Endothelial cell of umbilical vein (primary cell): Measurements from ENCODE around the gene TFRC. TPM values are rescaled to one million over a fixed set of nuclear protein-coding genes. Genes with fewer than 3 reads are reported as not detected.
"Not testable (repeated sequence)": the region's sequence is repeated elsewhere in the genome, so short reads cannot be mapped to it uniquely, and the experiment has no call there.

ENCODE experiments used
- BruUV-seq: library from RNA; stranded (reverse); fragments of 400-500 nt; replicated peaks from 2 replicates; lab custom pipeline; 2021; lab: Mats Ljungman, UMichigan
- CTCF ChIA-PET: fragments of 300-600, 350-600 bp; sonication (Branson Sonifier 250); formaldehyde crosslinking; loops from one replicate; lab custom pipeline; 2021; ENCODE audit warnings: antibody characterized with exemption, inconsistent platforms; lab: Charles Lee
- POLR2A ChIA-PET: fragments of 300-600, 350-600 bp; sonication (Branson Sonifier 250); formaldehyde crosslinking; loops from one replicate; lab custom pipeline; 2021; ENCODE audit warnings: antibody characterized with exemption, inconsistent platforms; lab: Charles Lee
- DNase-seq: peaks from one replicate; pipeline ENCODE4 v3.0.0-alpha.2; 2011; ENCODE audit warnings: low read depth, low spot score
- FAIRE-seq: peaks from 2 replicates; lab custom pipeline; 2011; peaks lifted over from hg19 to GRCh38; lab: Jason Lieb, UNC
- H2AFZ ChIP-seq: 2 replicates; pipeline ENCODE4 v1.6.0; 2012; ENCODE audit warnings: low read depth, low read length, control low read depth, inconsistent platforms
- H3K27ac ChIP-seq: 2 replicates; pipeline ENCODE4 v1.5.1; 2011; ENCODE audit warnings: low read depth, mild to moderate bottlenecking, control low read depth, low read length, moderate library complexity; ENCODE audit not compliant: insufficient read depth
- H3K27me3 ChIP-seq, 2 experiments: 2 replicates each; pipeline versions ENCODE4 v1.6.0 to v1.6.1; 2011; ENCODE audit warnings: low read length in 2 of 2, mixed read lengths in 1 of 2; ENCODE audit not compliant: control insufficient read depth in 2 of 2, insufficient read depth in 2 of 2
- H3K36me3 ChIP-seq, 2 experiments: 2 replicates in 1 of 2; 3 replicates in 1 of 2; pipeline ENCODE4 v1.5.1; 2011; ENCODE audit warnings: low read length in 2 of 2, mild to moderate bottlenecking in 1 of 2, moderate library complexity in 1 of 2; ENCODE audit not compliant: control insufficient read depth in 2 of 2, insufficient read depth in 2 of 2; ENCODE audit errors: extremely low read depth in 1 of 2
- H3K4me1 ChIP-seq: 3 replicates; pipeline ENCODE4 v1.5.1; 2011; ENCODE audit warnings: mild to moderate bottlenecking, low read length; ENCODE audit not compliant: control insufficient read depth, insufficient read depth; ENCODE audit errors: extremely low read depth
- H3K4me2 ChIP-seq: 2 replicates; pipeline ENCODE4 v1.6.1; 2011; ENCODE audit warnings: low read length, control low read depth, mixed read lengths; ENCODE audit not compliant: insufficient read depth
- H3K4me3 ChIP-seq, 3 experiments: fragments of 200-600 bp in 1 of 3; sonication (generic), shearing (Covaris generic) in 1 of 3; replicated peaks in 1 of 3; 2 replicates each; pipeline ENCODE4 v1.5.1; 2011 to 2016; ENCODE audit warnings: control low read depth in 3 of 3, low read length in 3 of 3, mild to moderate bottlenecking in 2 of 3, inconsistent platforms in 1 of 3, low read depth in 1 of 3, moderate library complexity in 1 of 3; ENCODE audit not compliant: insufficient read depth in 1 of 3
- H3K79me2 ChIP-seq: 2 replicates; pipeline ENCODE4 v1.6.0; 2012; ENCODE audit warnings: low read length, inconsistent platforms; ENCODE audit not compliant: control insufficient read depth, insufficient read depth
- H3K9ac ChIP-seq: replicated peaks from 2 replicates; pipeline ENCODE3; 2011; ENCODE audit warnings: low read length, control low read depth; ENCODE audit not compliant: insufficient read depth; ENCODE audit errors: extremely low read depth
- H3K9me1 ChIP-seq: replicated peaks from 3 replicates; pipeline ENCODE4 v1.6.0; 2011; ENCODE audit warnings: mild to moderate bottlenecking, low read length; ENCODE audit not compliant: control insufficient read depth, insufficient read depth; ENCODE audit errors: extremely low read depth
- H3K9me3 ChIP-seq: replicated peaks from 2 replicates; pipeline ENCODE4 v1.5.1; 2012; ENCODE audit warnings: low read length, inconsistent platforms; ENCODE audit not compliant: control insufficient read depth, insufficient read depth
- H4K20me1 ChIP-seq: replicated peaks from 2 replicates; pipeline ENCODE3; 2011; ENCODE audit warnings: mild to moderate bottlenecking, low read length; ENCODE audit not compliant: control insufficient read depth, insufficient read depth; ENCODE audit errors: extremely low read depth
- CTCF ChIP-seq, 2 donors: IDR thresholded peaks; 1 replicate in 1 of 2; 2 replicates in 1 of 2; pipeline ENCODE4 v1.5.1; 2011; ENCODE audit warnings: low read length in 2 of 2, mild to moderate bottlenecking in 2 of 2, moderate library complexity in 2 of 2, control low read depth in 1 of 2, inconsistent platforms in 1 of 2, low read depth in 1 of 2; ENCODE audit not compliant: insufficient read depth in 1 of 2; ENCODE audit errors: extremely low read depth in 1 of 2
- EZH2 ChIP-seq: IDR thresholded peaks from 2 replicates; pipeline ENCODE4 v1.6.1; 2012; ENCODE audit warnings: borderline replicate concordance, low read depth, mild to moderate bottlenecking, moderate library complexity, low read length, inconsistent platforms; ENCODE audit not compliant: severe bottlenecking
- FOS ChIP-seq: IDR thresholded peaks from 2 replicates; pipeline ENCODE4 v1.6.1; 2011; ENCODE audit warnings: mild to moderate bottlenecking, low read length, moderate library complexity, borderline replicate concordance; ENCODE audit not compliant: insufficient read depth
- GATA2 ChIP-seq: IDR thresholded peaks from 2 replicates; pipeline ENCODE4 v1.7.0; 2011; ENCODE audit warnings: low read depth, mild to moderate bottlenecking, moderate library complexity, mixed read lengths, low read length; ENCODE audit not compliant: insufficient read length, insufficient read depth
- JUN ChIP-seq: IDR thresholded peaks from 2 replicates; pipeline ENCODE4 v1.6.1; 2011; ENCODE audit warnings: borderline replicate concordance, low read depth; ENCODE audit not compliant: insufficient read length, insufficient read depth
- MAX ChIP-seq: IDR thresholded peaks from 2 replicates; pipeline ENCODE4 v1.6.1; 2011; ENCODE audit not compliant: insufficient read depth, insufficient read length
- MYC ChIP-seq: IDR thresholded peaks from one replicate; pipeline ENCODE4 v1.6.1; 2011; ENCODE audit warnings: mild to moderate bottlenecking, low read depth, low read length
- POLR2A ChIP-seq: IDR thresholded peaks from 2 replicates; pipeline ENCODE4 v1.6.1; 2012; ENCODE audit warnings: low read depth, mild to moderate bottlenecking, control low read depth, low read length
- POLR2AphosphoS5 ChIP-seq: IDR thresholded peaks from 2 replicates; pipeline ENCODE4 v1.6.1; 2012; ENCODE audit warnings: low read depth, mild to moderate bottlenecking, control low read depth, low read length, moderate library complexity; ENCODE audit not compliant: insufficient read depth
- dilution Hi-C: fragments of 300-500 bp; cut with MboI; formaldehyde crosslinking; loops from one replicate; pipeline ENCODE4 v1.15.0; 2019; ENCODE audit warnings: low sequenced_read_pairs; ENCODE audit not compliant: extremely low pct_ligation_motif_present
- intact Hi-C: fragments of 100-400 bp; cut with micrococcal nuclease; formaldehyde crosslinking; loops from one replicate; pipeline ENCODE4 v1.10.0; 2022
- polyA plus RNA-seq, 4 experiments: library from polyadenylated mRNA; depleted of rRNA in 3 of 4; stranded (reverse) in 3 of 4; unstranded in 1 of 4; fragments of >200 nt; gene quantifications; 2 replicates each; pipeline versions ENCODE4 v1.2.1 to v1.2.3, GENCODE V29; 2011 to 2012; ENCODE audit warnings: missing spikeins in 1 of 4
- total RNA-seq: library from RNA; stranded (reverse); gene quantifications from 2 replicates; pipeline ENCODE4 v1.2.3, GENCODE V29; 2021

The TFRC gene
- total and polyA plus RNA-seq, 2 donors (not counting 3 experiments of a cell fraction or from before 2014, with no cell fraction given) = 14.1 to 69.6 TPM

GRCh38 chr3:196111939-196112386 is 30.1 kb upstream of the TFRC start:
- no peaks in the 10 kb centered on the region for H4K20me1 ChIP-seq
- H3K27me3 ChIP-seq = peaks cover 0 to 3% of the 10 kb centered on the region in 2 experiments
- H3K9me3 ChIP-seq = no peaks in the 10 kb centered on the region
- H3K4me1 ChIP-seq = no peaks in the 10 kb centered on the region
- CTCF ChIA-PET = no interaction called here
- intact Hi-C loops (no loop called here), dilution Hi-C loops (no loop called here)
- H3K36me3 ChIP-seq = no peaks in the 10 kb centered on the region
- POLR2A ChIA-PET = no interaction called here
- no peaks in the 10 kb centered on the region for H3K79me2 ChIP-seq
- BruUV-seq = no TSS peak
- no peak overlapping the region for H2AFZ ChIP-seq
- H3K27ac ChIP-seq = no peak overlapping the region
- H3K9ac ChIP-seq = no peak overlapping the region
- FAIRE-seq = no peak
- H3K4me2 ChIP-seq = no peak overlapping the region
- H3K4me3 ChIP-seq = no peak overlapping the region
- no peaks in the 10 kb centered on the region for H3K9me1 ChIP-seq
- TF ChIP-seq MAX (no peak), EZH2 (no peak)
- no peak for DNase-seq

- Histone ChIP-seq H3K79me2 (no peaks in the 10 kb centered on the region), H3K4me1 (no peaks in the 10 kb centered on the region), H2AFZ (no peak overlapping the region), H3K4me2 (no peak overlapping the region), H3K27ac (no peak overlapping the region), H3K27me3 (no peaks in the 10 kb centered on the region), H3K4me3 (no peak overlapping the region), H3K9ac (no peak overlapping the region), H4K20me1 (no peaks in the 10 kb centered on the region), H3K36me3 (no peaks in the 10 kb centered on the region), H3K9me1 (no peaks in the 10 kb centered on the region), H3K9me3 (no peaks in the 10 kb centered on the region)
- DNase-seq (no peak), FAIRE-seq (no peak)
- dilution Hi-C loops = no loop called here
- TF ChIP-seq EZH2 (no peak), POLR2AphosphoS5 (no peak), POLR2A (no peak), MAX (no peak), CTCF (IDR thresholded peaks at IDR 0.05; ENCODE audit: extremely low read depth in 1 of 2, insufficient read depth in 1 of 2, low read depth in 1 of 2, low read length in 2 of 2) (no peak), GATA2 (no peak), JUN (no peak), MYC (no peak), FOS (no peak)
- intact Hi-C loops = no loop called here
- CTCF ChIA-PET = no interaction called here
- POLR2A ChIA-PET = no interaction called here
- BruUV-seq = no TSS peak
Observed at GRCh38 chr3:196108075-196108743, 26.3 kb upstream of the TFRC start.

- H4K20me1 ChIP-seq, POLR2A ChIA-PET, BruUV-seq, H3K4me3 ChIP-seq, H3K4me1 ChIP-seq, H3K36me3 ChIP-seq, DNase-seq, H3K9me1 ChIP-seq, CTCF ChIA-PET, FAIRE-seq, H3K9ac ChIP-seq, H3K27me3 ChIP-seq, H3K27ac ChIP-seq, H3K9me3 ChIP-seq, H3K4me2 ChIP-seq, dilution Hi-C loops, H3K79me2 ChIP-seq, H2AFZ ChIP-seq, intact Hi-C loops: not testable (repeated sequence)
Observed at GRCh38 chr3:196104707-196105106, 22.8 kb upstream of the TFRC start.
